GM19455 (cell line): ENCODE results near the gene MORN1.
"Not testable (repeated sequence)": the region's sequence is repeated elsewhere in the genome, so short reads cannot be mapped to it uniquely, and the experiment has no call there.

Experiments
- ATAC-seq: cut with Tn5 transposase; IDR thresholded peaks from one replicate; pipeline ENCODE4 v1.9.1; 2021; ENCODE audit not compliant: unreplicated experiment

Gene MORN1

DNA sequence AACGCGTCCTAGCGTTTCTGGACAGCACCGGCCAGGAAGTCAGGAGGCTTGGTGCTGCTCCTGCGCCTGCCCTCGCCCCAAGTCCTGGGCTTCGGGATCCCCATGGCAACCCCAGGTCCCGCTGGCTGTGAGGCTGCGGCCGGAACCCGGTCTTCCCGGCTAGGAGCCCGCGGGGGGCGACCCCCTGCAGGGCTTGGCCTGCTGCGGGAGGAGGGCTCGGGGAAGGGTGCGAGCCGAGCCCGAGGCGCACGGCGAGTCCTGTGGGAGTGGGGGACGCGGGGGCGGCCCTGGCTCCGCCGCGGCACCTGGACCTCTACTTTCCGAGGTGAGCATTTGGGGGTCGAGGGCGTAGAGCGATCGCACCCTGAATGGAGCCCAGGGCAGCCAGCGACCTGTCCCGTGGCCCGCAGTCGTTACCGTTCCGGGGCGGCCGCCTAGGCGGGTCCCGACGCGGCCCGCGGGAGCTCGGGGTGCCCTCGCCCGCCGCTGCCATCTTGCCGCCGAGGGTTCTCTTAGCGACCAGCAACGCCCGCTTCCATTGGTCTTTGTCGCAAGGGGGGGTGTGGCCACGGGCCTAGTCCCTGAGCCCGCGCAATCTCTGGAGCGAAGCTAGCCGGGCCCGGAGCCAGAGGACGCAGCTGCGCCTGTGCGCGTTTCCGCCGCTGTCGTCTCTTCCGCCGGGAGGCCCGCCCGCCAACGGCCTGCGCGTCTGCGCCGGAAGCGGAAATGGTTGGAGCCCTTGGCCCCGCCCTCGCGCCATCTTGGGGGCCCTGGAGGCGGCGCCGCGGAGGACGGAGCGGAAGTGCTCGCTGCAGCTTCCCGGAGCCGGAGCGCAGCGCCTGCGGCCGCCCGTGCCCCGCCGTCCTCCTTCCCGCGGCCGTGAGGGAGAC lies at the start of gene MORN1, which contains the start of gene RER1:
TSS of gene MORN1 (minus strand) at position 514 of the 890 bp plus-strand sequence. CDS start at position 493, 21 bp downstream.
TSS of gene RER1 (plus strand) at position 801 of the 890 bp plus-strand sequence. CDS start 3,950 bp downstream, outside the sequence.
- ATAC-seq, result peak; percentile 80

DNA sequence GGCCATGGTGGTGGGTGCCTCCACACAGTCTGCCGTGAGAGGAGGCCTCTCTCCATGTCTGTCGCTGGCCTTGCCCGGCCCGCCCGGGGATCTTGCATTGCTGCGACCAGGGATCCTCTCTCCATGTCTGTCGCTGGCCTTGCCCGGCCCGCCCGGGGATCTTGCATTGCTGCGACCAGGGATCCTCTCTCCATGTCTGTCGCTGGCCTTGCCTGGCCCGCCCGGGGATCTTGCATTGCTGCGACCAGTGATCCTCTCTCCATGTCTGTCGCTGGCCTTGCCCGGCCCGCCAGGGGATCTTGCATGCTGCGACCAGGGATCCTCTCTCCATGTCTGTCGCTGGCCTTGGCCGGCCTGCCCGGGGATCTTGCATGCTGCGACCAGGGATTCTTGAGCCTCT lies 49.0 kb upstream of the MORN1 start:
- ATAC-seq, result not testable (repeated sequence)

- ATAC-seq, result no peak
Measured at GRCh38 chr1:2439369-2439768, 48.0 kb upstream of the MORN1 start.

- no peak for ATAC-seq
Measured at GRCh38 chr1:2438641-2439040, 47.3 kb upstream of the MORN1 start.

DNA sequence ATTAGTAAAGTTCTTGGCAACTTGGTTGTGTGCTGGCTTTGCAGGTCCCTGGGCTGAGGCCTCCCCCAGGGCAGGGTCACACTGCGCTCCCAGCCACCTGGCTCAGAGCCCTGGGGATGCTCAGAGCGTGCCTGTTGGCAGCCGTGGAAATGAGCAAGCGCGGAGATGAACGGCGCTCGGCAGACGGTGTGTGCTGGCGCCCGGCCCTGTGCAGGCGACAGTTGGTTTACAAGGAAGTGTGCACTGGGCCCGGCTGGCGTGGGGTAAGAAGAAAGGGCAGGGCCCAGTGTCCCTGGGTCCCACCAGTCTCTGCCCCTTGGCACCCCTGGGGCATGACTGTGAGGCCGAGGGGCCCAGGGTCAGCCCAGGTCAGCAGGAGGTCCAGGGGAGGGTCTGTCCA lies 46.7 kb upstream of the MORN1 start:
- ATAC-seq, result no peak

- ATAC-seq, result no peak
Measured at GRCh38 chr1:2437617-2438016, 46.3 kb upstream of the MORN1 start.

DNA sequence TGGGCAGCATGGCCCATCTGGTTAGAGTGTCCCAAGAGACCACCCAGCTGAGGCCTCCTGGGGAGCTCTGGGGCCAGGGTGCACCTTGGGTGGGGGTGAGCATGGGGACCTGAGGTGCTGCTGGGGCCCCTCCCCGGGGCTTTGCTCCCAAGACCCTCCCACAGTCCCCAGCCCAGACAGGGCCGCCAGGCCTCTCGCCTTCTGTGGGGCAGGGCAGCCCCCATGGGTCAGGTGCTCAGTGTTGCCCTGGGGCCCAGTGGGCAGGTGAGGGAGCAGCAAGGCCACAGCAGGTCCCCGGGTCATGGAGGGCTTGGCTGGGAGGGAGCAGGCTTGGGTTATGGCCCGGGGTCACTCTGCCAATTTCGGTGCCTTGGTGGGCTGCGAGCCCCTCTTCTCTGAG lies 45.5 kb upstream of the MORN1 start:
- no peak for ATAC-seq

DNA sequence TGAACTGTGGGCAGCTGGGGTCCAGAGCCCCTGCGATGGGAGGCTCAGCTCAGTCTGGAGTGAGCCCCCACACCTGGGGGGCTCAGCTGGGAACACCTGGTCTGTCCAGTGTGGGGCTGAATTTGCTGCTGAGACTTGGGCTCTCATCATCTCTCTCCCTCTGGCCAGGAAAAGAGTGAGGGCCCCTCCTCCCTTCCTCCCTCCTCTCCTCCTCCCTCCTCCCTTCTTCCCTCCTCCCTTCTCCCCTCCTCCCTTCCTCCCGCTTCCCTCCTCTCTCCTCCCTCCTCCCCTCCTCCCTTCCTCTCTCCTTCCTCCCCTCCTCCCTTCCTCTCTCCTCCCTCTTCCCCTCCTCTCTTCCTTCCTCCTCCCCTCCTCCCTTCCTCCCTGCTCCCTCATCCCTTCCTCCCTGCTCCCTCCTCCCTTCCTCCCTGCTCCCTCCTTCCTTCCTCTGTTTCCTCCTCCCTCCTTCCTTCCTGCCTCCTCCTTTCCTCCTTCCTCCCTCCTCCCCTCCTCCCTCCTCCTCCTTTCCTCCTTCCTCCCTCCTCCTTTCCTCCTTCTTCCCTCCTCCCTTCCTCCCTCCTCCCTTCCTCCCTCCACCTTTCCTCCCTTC lies 44.5 kb upstream of the MORN1 start:
- ATAC-seq, result no peak

- ATAC-seq, result no peak
Measured at GRCh38 chr1:2435091-2435490, 43.7 kb upstream of the MORN1 start.

DNA sequence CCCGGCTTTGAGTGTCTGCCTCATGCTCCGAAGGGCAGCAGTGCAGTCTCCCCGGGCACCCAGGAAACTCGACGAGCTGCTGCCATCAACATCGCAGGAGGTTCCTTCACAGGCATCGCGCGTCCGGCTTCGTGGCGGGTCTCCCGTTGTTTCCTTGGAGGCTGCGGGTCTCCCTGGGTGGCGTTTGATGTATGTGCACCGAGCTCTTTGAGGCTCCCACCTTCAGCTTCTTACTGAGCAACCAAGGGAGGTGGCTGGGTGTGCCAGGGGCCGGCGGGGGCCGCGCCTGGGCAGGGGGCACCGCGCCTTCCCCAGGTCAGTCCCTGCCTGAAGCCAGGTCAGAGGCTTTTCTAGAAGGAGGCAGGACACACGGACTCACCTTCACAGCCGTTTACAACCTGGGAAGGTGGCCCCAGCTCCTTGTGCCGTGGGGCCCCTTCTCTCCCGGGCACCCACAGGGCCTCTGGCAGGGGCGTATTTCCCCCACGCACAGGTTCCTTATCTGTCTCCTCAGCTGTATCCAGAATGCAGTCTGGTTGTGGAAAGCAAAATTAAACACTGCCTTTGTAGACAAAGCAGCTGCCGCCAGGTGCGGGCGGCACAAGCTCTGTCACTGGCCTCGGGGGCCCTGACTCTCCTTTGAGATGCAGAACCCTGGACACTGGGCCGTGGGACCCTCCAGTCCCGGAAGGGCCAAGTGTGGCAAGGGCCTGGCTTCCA lies 42.7 kb upstream of the MORN1 start:
- ATAC-seq, result no peak

DNA sequence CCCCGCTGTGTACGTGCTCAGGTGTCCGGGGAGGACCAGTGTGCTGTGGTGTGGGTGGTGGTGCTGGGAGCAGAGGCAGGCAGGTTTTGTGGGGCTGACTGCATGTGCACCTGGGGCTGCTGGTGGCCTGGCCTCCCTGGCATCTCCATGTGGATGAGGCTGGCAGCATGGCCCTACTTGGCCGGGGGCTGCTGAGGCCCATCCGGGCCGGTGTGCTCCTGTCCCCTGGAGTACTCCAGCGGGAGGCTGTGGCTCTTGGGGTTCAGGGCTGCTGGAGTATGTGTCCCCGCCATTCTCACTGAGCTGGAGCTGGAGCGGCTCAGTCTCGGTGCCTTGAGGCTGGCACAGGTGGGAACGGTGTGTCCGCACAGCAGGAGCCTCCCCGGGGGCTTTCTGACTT lies 41.8 kb upstream of the MORN1 start:
- ATAC-seq, result no peak

DNA sequence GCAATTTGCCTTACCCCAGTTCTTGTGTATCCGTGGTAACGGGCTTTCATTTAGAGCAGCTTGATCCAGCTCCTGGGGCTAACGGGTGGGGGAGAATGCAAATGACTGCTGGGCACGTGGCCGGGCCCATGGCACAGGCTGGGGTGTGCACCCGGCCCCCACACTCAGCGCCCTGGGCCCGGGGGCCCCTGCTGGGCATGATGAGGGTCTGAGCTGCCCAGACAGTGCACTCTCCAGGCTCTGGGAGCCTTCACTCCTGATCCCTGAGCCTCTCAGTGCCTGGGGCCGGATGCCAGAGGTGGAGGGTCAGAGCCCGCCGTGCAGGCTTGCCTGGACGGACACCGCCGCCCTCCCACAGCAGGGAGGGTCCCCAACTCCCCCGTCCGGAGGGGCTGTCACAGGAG lies 41.1 kb upstream of the MORN1 start:
- no peak for ATAC-seq

GRCh38 chr1:2431518-2431917 lies 40.2 kb upstream of the MORN1 start:
- no peak for ATAC-seq

GRCh38 chr1:2431103-2431502 lies 39.7 kb upstream of the MORN1 start:
- no peak for ATAC-seq

GRCh38 chr1:2430592-2430973 lies 39.2 kb upstream of the MORN1 start:
- no peak for ATAC-seq

DNA sequence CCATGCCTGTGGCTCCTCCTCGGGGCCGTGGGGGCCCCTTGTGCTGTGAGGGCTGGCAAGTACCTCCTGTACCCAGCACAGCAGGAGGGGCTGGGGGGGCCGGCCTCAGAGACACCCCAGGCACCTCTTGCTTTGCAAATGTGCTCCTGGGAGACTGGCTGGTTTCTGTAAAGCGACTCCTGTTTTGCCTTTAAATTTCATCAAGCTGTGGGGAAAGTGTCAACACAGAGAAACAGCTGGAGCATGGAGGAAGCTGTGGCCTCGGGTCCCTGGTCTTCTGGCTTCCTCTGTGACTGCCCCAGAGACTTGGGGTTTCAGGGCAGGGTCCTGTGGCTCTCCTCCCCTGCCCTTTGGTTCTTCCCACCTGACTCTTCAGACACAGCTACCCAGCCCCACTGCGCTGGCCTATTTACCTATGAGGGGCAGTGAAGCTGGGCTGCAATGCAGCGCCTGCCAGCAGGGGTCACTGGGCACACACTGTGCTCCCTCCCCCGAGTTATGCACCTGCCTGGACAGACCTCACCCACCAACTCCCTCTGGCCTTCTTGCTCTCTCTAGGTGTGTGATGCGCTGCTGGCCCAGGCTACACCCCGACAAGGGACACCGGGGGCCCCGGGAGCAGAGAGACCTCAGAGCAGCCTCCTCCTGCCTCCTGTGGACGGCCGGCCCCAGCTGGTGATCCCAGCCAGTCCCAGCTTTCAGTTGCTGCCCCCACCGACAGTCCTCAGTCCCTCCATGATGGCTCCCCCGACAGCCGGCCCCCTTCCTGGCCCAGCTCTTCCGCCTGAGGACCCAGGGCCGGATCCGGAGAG lies 38.6 kb upstream of the MORN1 start:
- no peak for ATAC-seq

- ATAC-seq, result no peak
Measured at GRCh38 chr1:2428490-2428889, 37.1 kb upstream of the MORN1 start.

- ATAC-seq, result no peak
Measured at GRCh38 chr1:2427976-2428375, 36.6 kb upstream of the MORN1 start.

DNA sequence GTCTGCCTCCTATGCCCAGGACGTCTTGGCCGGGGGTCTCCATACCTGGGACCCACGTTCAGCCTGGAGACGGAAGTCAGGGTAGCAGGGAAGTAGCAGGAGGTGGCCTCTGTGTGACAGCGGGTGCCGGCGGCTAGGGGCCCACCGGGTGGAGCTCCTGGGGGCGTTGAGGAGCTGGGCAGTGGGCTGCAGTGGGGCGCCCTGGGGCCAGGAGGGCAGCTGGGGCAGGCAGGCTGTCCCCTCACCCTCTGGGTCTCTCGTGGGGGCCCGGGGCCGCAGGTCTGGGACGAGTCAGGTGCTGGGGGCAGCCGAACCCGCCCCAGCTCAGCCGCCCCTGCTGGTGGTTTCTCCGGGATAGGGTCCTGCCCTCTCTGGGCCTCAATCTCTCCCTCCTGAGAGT lies 35.7 kb upstream of the MORN1 start:
- no peak for ATAC-seq

- no peak for ATAC-seq
Measured at GRCh38 chr1:2426540-2426939, 35.2 kb upstream of the MORN1 start.

GRCh38 chr1:2425892-2426291 lies 34.5 kb upstream of the MORN1 start:
- no peak for ATAC-seq
